CD14-positive monocyte (primary cell): ENCODE measurements around the gene AADACL4. TPM values are rescaled to one million over a fixed set of nuclear protein-coding genes. Genes with fewer than 3 reads are reported as not detected.

Experiments
- DNase-seq, 3 donors: peaks; one replicate each; pipeline ENCODE4 v3.0.0-alpha.2; 2011 to 2022
- H2AFZ ChIP-seq: 2 replicates; pipeline ENCODE4 v1.6.0; 2012; ENCODE audit warnings: mild to moderate bottlenecking, low read depth, low read length, inconsistent platforms; ENCODE audit not compliant: insufficient read depth, poor library complexity, severe bottlenecking
- H3K27ac ChIP-seq, 2 donors: 1 replicate in 1 of 2; 2 replicates in 1 of 2; pipeline ENCODE4 v1.5.1; 2012 to 2013; ENCODE audit warnings: low read length in 2 of 2, control low read depth in 1 of 2, inconsistent platforms in 1 of 2, low read depth in 1 of 2, mild to moderate bottlenecking in 1 of 2
- H3K27me3 ChIP-seq, 2 donors: one replicate each; pipeline versions ENCODE4 v1.6.0 to v1.6.1; 2011 to 2013; ENCODE audit warnings: low read length in 2 of 2; ENCODE audit not compliant: control insufficient read depth in 2 of 2, insufficient read depth in 2 of 2
- H3K36me3 ChIP-seq, 2 donors: replicated peaks in 1 of 2; 1 replicate in 1 of 2; 2 replicates in 1 of 2; pipeline versions ENCODE4 v1.5.1 to v1.6.1; 2012 to 2013; ENCODE audit warnings: low read length in 2 of 2, control low read depth in 1 of 2, inconsistent platforms in 1 of 2, mild to moderate bottlenecking in 1 of 2; ENCODE audit not compliant: insufficient read depth in 2 of 2, control insufficient read depth in 1 of 2
- H3K4me1 ChIP-seq, 2 donors: 1 replicate in 1 of 2; 2 replicates in 1 of 2; pipeline versions ENCODE4 v1.5.1 to v1.6.1; 2012 to 2013; ENCODE audit warnings: low read length in 2 of 2, control low read depth in 1 of 2, inconsistent platforms in 1 of 2, mild to moderate bottlenecking in 1 of 2, moderate library complexity in 1 of 2; ENCODE audit not compliant: insufficient read depth in 2 of 2, control insufficient read depth in 1 of 2
- H3K4me2 ChIP-seq: replicated peaks from 2 replicates; pipeline ENCODE3; 2012; ENCODE audit warnings: low read length, moderate library complexity, mild to moderate bottlenecking; ENCODE audit not compliant: poor library complexity, severe bottlenecking; ENCODE audit errors: extremely low read depth
- H3K4me3 ChIP-seq, 3 experiments: fragments of 200-600 bp in 1 of 3; sonication (generic) in 1 of 3; replicated peaks in 1 of 3; 1 replicate in 2 of 3; 2 replicates in 1 of 3; pipeline ENCODE4 v1.5.1; 2011 to 2013; ENCODE audit warnings: low read length in 3 of 3, mild to moderate bottlenecking in 3 of 3, control low read depth in 2 of 3, low read depth in 2 of 3, inconsistent platforms in 1 of 3, moderate library complexity in 1 of 3
- H3K79me2 ChIP-seq: 2 replicates; pipeline ENCODE4 v1.6.0; 2012; ENCODE audit warnings: mild to moderate bottlenecking, control low read depth, inconsistent platforms, low read length, moderate library complexity; ENCODE audit not compliant: insufficient read depth
- H3K9ac ChIP-seq: 2 replicates; pipeline ENCODE4 v1.6.0; 2017; ENCODE audit warnings: low read length, mild to moderate bottlenecking; ENCODE audit not compliant: insufficient read depth, poor library complexity, severe bottlenecking
- H3K9me3 ChIP-seq, 2 donors: replicated peaks in 1 of 2; 1 replicate in 1 of 2; 2 replicates in 1 of 2; pipeline versions ENCODE4 v1.5.1 to v1.6.1; 2012 to 2013; ENCODE audit warnings: low read length in 2 of 2, control low read depth in 1 of 2; ENCODE audit not compliant: control insufficient read depth in 1 of 2, insufficient read depth in 1 of 2
- H4K20me1 ChIP-seq: 2 replicates; pipeline ENCODE4 v1.6.0; 2012; ENCODE audit warnings: mild to moderate bottlenecking, low read length, control low read depth, moderate library complexity; ENCODE audit not compliant: insufficient read depth
- H3K27ac Mint-ChIP-seq, 7 donors: one replicate each; pipeline ENCODE4 v1.8.0; 2020; ENCODE audit warnings: mild to moderate bottlenecking in 7 of 7, mixed read lengths in 7 of 7, moderate library complexity in 6 of 7, inconsistent platforms in 2 of 7
- H3K27me3 Mint-ChIP-seq, 3 donors: one replicate each; pipeline ENCODE4 v1.8.0; 2021 to 2022; ENCODE audit warnings: low read depth in 3 of 3, mild to moderate bottlenecking in 3 of 3, mixed read lengths in 3 of 3, moderate library complexity in 3 of 3, inconsistent platforms in 1 of 3
- H3K36me3 Mint-ChIP-seq, 2 donors: one replicate each; pipeline ENCODE4 v1.8.0; 2020; ENCODE audit warnings: mixed read lengths in 2 of 2, inconsistent platforms in 1 of 2, mild to moderate bottlenecking in 1 of 2
- H3K4me1 Mint-ChIP-seq: one replicate; pipeline ENCODE4 v1.8.0; 2020; ENCODE audit warnings: mild to moderate bottlenecking, mixed read lengths
- H3K4me3 Mint-ChIP-seq, 2 donors: one replicate each; pipeline ENCODE4 v1.8.0; 2020; ENCODE audit warnings: mild to moderate bottlenecking in 2 of 2, mixed read lengths in 2 of 2, moderate library complexity in 1 of 2
- H3K9me3 Mint-ChIP-seq, 7 donors: one replicate each; pipeline ENCODE4 v1.8.0; 2020 to 2022; ENCODE audit warnings: mixed read lengths in 7 of 7, mild to moderate bottlenecking in 6 of 7, moderate library complexity in 6 of 7, inconsistent platforms in 2 of 7
- WGBS: methylation state at CpG from one replicate; pipeline ENCODE4 v1.1.5; 2013; ENCODE audit warnings: missing lambda C conversion rate; ENCODE audit not compliant: insufficient coverage; 5-methylcytosine and 5-hydroxymethylcytosine counted together
- intact Hi-C, 2 donors: fragments of 100-400 bp; cut with micrococcal nuclease; formaldehyde crosslinking; loops; one replicate each; pipeline versions ENCODE4 v1.15.0 to v1.15.1; 2023
- polyA plus RNA-seq, 3 donors: library from polyadenylated mRNA; depleted of rRNA in 1 of 3; unstranded in 2 of 3; stranded (reverse) in 1 of 3; fragments of 300-500 nt in 2 of 3; fragments of >200 nt in 1 of 3; fragmentation: Illumina TruSeq in 2 of 3; gene quantifications; 1 replicate in 2 of 3; 2 replicates in 1 of 3; pipeline ENCODE4 v1.2.3, GENCODE V29; 2012 to 2021
- TF ChIP-seq, protein P1 (sequence below): fragments of 200-600 bp; IDR thresholded peaks from one replicate; pipeline ENCODE4 v1.8.0; 2022; ENCODE audit warnings: antibody characterized with exemption, mild to moderate bottlenecking

AADACL4 gene
- polyA plus RNA-seq, 3 donors = not detected

DNA sequence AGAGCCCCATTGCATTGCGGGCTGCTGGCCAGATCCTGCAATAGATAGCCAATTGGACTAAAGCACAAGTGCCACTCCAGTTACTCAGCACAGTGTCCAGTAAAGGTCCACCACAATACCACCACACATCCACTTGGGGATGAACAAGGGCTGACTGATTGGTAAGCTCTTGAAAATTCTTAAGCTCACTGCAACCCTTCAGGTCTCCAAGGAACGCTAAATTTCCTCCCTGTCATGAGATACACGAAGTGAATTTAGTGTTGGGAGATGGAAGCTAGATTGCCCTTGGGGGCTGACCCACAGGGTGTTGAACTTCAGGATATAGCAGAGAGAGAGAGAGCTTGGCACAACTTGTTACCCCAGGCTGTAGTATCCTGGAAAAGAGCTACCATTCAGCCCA is 62.2 kb downstream of the AADACL4 start:
- Histone ChIP-seq H3K4me3 (no peak overlapping the region), H3K4me2 (no peak overlapping the region), H3K79me2 (no peaks in the 10 kb centered on the region), H3K27ac (no peak overlapping the region), H4K20me1 (no peaks in the 10 kb centered on the region), H3K9me3 (peaks cover 7 to 13% of the 10 kb centered on the region in 2 donors), H3K36me3 (no peaks in the 10 kb centered on the region), H3K4me1 (no peaks in the 10 kb centered on the region), H3K9ac (no peak overlapping the region), H2AFZ (no peak overlapping the region), H3K27me3 (peaks cover 0 to 3% of the 10 kb centered on the region in 2 donors)
- peaks cover 5% of the 10 kb centered on the region for H3K4me1 Mint-ChIP-seq
- no peak overlapping the region for H3K4me3 Mint-ChIP-seq
- no peaks in the 10 kb centered on the region for H3K36me3 Mint-ChIP-seq
- DNase-seq = no peak
- WGBS = 80% methylated on average over 1 of the region's 3 CpGs
- H3K27ac Mint-ChIP-seq = no peak overlapping the region
- TF ChIP-seq, protein P1, sequence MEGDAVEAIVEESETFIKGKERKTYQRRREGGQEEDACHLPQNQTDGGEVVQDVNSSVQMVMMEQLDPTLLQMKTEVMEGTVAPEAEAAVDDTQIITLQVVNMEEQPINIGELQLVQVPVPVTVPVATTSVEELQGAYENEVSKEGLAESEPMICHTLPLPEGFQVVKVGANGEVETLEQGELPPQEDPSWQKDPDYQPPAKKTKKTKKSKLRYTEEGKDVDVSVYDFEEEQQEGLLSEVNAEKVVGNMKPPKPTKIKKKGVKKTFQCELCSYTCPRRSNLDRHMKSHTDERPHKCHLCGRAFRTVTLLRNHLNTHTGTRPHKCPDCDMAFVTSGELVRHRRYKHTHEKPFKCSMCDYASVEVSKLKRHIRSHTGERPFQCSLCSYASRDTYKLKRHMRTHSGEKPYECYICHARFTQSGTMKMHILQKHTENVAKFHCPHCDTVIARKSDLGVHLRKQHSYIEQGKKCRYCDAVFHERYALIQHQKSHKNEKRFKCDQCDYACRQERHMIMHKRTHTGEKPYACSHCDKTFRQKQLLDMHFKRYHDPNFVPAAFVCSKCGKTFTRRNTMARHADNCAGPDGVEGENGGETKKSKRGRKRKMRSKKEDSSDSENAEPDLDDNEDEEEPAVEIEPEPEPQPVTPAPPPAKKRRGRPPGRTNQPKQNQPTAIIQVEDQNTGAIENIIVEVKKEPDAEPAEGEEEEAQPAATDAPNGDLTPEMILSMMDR = no peak
- peaks cover 0 to 13% (median 5%) of the 10 kb centered on the region in 3 donors for H3K27me3 Mint-ChIP-seq
- peaks cover 9 to 31% (median 18%) of the 10 kb centered on the region in 7 donors for H3K9me3 Mint-ChIP-seq
- intact Hi-C loops = no loop called here

DNA sequence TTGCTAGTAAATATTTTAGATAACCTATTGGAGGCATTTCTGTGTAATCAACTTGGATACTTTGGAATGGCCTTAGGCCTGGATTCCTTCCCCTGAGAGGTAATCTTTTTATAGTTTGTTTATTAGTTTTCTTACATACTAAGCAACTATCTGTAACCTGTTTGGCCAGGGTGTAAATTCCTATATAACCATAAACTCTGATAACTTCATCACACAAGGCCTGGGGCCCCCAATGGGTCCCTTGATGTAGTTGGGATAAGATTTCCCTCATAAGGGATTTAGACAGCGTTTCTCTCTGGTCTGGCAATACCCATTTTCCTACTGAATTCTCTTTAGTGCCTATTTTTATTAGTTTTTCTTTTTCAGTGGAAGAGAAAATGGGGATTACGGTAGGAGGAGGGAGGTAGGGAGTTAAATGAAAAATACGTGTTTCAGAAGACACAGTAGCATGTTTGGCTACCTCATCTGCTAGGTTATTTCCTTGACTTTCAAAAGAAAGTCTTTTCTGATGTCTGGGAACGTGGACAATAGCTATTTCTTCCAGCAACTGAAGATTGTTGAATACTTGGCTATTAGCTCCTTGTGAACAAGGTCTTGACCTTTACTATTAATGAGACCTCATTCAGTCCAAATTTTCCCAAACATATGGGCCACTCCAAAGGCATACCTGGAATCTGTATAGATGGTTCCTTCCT is 64.7 kb downstream of the AADACL4 start:
- Histone ChIP-seq H3K27ac (no peak overlapping the region), H3K36me3 (no peaks in the 10 kb centered on the region), H3K4me3 (no peak overlapping the region), H3K79me2 (no peaks in the 10 kb centered on the region), H3K4me2 (no peak overlapping the region), H3K9me3 (peaks cover 4 to 6% of the 10 kb centered on the region in 2 donors), H4K20me1 (no peaks in the 10 kb centered on the region), H3K4me1 (no peaks in the 10 kb centered on the region), H3K27me3 (peaks cover 0 to 3% of the 10 kb centered on the region in 2 donors), H2AFZ (no peak overlapping the region), H3K9ac (no peak overlapping the region)
- Mint-ChIP-seq H3K9me3 (peaks cover 3 to 15% (median 8%) of the 10 kb centered on the region in 7 donors), H3K27me3 (peaks cover 5 to 14% (median 6%) of the 10 kb centered on the region in 3 donors), H3K36me3 (no peaks in the 10 kb centered on the region), H3K4me1 (peaks cover 5% of the 10 kb centered on the region), H3K4me3 (no peak overlapping the region), H3K27ac (no peak overlapping the region)
- DNase-seq = no peak
- intact Hi-C loops = no loop called here
- 100% methylated on average over 1 of the region's 4 CpGs for WGBS
- TF ChIP-seq, protein P1 = no peak
